ENCODE measurements around the gene STXBP2. TPM values are rescaled to one million over a fixed set of nuclear protein-coding genes. Genes with fewer than 3 reads are reported as not detected.

STXBP2 gene
- total RNA-seq, 2 donors from 2014 or later = 83.1 to 128 TPM

DNA sequence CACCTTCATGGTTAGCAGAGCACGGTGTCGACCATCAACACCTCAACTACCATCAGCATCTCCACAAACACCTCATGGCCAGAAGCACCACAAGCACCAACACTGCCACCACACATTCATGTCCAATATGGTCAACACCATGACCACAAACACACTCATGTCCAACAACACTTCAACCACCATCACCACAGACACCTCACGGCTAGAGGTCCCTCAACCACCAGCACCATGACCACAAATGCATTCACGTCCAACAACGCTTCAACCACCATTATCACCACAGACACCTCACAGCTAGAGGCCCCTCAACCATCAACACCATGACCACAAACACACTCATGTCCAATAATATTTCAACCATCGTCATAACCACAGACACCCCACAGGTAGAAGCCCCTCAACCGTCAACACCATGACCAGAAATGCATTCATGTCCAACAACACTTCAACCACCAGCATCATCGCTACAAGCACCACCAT, 53.9 kb downstream of the STXBP2 start:
- no peak overlapping the region for H3K27ac ChIP-seq
- no peaks in the 10 kb centered on the region for H3K27me3 ChIP-seq (replicated peaks; ENCODE audit: insufficient read depth)
- DNase-seq (ENCODE audit: low spot score) = no peak
- H3K4me3 ChIP-seq = no peak overlapping the region
- 98% methylated on average over 8 of the region's 8 CpGs for WGBS
- no peaks in the 10 kb centered on the region for H3K4me1 ChIP-seq (replicated peaks)
- TF ChIP-seq, protein P1, sequence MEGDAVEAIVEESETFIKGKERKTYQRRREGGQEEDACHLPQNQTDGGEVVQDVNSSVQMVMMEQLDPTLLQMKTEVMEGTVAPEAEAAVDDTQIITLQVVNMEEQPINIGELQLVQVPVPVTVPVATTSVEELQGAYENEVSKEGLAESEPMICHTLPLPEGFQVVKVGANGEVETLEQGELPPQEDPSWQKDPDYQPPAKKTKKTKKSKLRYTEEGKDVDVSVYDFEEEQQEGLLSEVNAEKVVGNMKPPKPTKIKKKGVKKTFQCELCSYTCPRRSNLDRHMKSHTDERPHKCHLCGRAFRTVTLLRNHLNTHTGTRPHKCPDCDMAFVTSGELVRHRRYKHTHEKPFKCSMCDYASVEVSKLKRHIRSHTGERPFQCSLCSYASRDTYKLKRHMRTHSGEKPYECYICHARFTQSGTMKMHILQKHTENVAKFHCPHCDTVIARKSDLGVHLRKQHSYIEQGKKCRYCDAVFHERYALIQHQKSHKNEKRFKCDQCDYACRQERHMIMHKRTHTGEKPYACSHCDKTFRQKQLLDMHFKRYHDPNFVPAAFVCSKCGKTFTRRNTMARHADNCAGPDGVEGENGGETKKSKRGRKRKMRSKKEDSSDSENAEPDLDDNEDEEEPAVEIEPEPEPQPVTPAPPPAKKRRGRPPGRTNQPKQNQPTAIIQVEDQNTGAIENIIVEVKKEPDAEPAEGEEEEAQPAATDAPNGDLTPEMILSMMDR (IDR thresholded peaks at IDR 0.05) = no peak
- no peak for TF ChIP-seq POLR2AphosphoS5 (IDR thresholded peaks at IDR 0.05)
- no peak for TF ChIP-seq POLR2A (IDR thresholded peaks at IDR 0.05)
- no peaks in the 10 kb centered on the region for H3K36me3 ChIP-seq
- intact Hi-C loops (cut with DNase I) = no loop called here
- no peaks in the 10 kb centered on the region for H3K9me3 ChIP-seq

DNA sequence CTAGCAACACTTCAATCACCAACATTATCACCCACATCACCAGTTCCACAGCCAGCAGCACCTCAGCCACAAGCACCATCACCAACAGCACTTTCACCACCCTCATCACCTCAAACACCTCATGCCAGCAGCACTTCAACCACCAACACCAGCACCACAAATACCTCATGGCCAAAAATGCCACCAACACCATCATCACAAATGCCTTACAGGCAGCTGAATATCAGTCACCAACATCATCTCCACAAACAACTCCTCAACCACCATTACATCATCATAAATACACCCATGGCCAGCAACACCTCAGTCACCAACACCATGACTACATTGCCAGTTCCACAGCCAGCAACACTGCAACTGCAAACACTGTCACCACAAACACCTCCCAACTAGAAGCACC, 54.6 kb downstream of the STXBP2 start:
- Histone ChIP-seq H3K36me3 (no peaks in the 10 kb centered on the region), H3K27ac (no peak overlapping the region), H3K9me3 (no peaks in the 10 kb centered on the region), H3K4me3 (no peak overlapping the region), H3K4me1 (replicated peaks) (no peaks in the 10 kb centered on the region), H3K27me3 (replicated peaks; ENCODE audit: insufficient read depth) (no peaks in the 10 kb centered on the region)
- intact Hi-C loops (cut with DNase I) = no loop called here
- TF ChIP-seq, protein P1 (IDR thresholded peaks at IDR 0.05) = no peak
- TF ChIP-seq POLR2AphosphoS5 (IDR thresholded peaks at IDR 0.05) (no peak), POLR2A (IDR thresholded peaks at IDR 0.05) (no peak)
- DNase-seq (ENCODE audit: low spot score) = no peak

DNA sequence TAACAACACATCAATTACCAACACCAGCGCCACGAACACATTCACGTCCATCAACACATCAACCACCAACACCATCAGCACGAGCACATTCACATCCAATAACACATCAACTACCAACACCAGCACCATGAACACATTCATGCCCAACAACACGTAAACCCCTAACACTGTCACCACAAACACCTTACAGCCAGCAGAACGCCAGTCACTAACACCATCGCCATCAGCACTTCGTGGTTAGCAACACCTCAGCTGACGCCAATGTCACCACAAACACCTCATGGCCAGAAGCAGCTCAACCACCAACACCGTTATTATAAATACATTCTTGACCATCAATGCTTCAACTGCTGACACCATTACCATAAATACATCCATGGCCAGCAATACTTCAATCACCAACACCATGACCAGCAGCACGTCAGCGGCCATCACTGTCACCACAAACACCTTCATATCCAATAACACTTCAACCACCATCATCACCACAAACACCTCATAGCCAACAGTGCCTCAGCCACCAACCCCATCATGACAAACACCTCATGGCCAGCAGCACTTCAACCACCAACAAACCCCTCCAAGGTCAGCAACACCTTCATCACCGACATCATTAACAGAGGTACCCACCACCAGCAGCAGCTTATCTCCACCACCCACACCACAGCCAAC, 55.6 kb downstream of the STXBP2 start:
- Histone ChIP-seq H3K4me3 (no peak overlapping the region), H3K36me3 (no peaks in the 10 kb centered on the region), H3K9me3 (no peaks in the 10 kb centered on the region), H3K27me3 (replicated peaks; ENCODE audit: insufficient read depth) (peaks cover 5% of the 10 kb centered on the region), H3K27ac (no peak overlapping the region), H3K4me1 (replicated peaks) (no peaks in the 10 kb centered on the region)
- intact Hi-C loops (cut with DNase I) = no loop called here
- DNase-seq (ENCODE audit: low spot score) = no peak
- TF ChIP-seq, protein P1 (IDR thresholded peaks at IDR 0.05) = no peak
- TF ChIP-seq POLR2AphosphoS5 (IDR thresholded peaks at IDR 0.05) (no peak), POLR2A (IDR thresholded peaks at IDR 0.05) (no peak)
- 89% methylated on average over 13 of the region's 13 CpGs for WGBS

DNA sequence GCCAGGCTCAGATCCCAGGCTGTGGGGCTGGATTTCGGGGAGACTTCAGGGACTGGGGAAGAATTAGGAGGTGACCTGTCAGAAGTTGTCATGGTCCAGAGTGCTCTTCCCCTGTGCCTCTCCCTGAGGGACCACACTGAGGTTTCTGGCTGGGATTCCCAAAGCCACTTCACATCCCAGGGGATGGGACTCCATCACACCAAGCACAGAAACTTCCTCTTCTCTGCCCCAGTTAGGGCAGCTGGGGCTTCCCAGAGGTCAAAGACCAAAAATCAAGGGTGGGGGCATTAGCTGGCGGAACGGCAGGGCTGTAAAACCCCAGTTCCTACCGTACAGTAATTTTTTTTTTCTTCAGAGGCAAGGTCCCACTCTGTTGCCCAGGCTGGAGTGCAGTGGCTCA, 57.6 kb downstream of the STXBP2 start:
- Histone ChIP-seq H3K4me3 (no peak overlapping the region), H3K27me3 (replicated peaks; ENCODE audit: insufficient read depth) (peaks cover 14% of the 10 kb centered on the region), H3K4me1 (replicated peaks) (no peaks in the 10 kb centered on the region), H3K27ac (no peak overlapping the region), H3K36me3 (no peaks in the 10 kb centered on the region), H3K9me3 (no peaks in the 10 kb centered on the region)
- DNase-seq (ENCODE audit: low spot score) = no peak
- TF ChIP-seq POLR2AphosphoS5 (IDR thresholded peaks at IDR 0.05) (no peak), POLR2A (IDR thresholded peaks at IDR 0.05) (no peak)
- TF ChIP-seq, protein P1 (IDR thresholded peaks at IDR 0.05) = no peak
- intact Hi-C loops (cut with DNase I) = no loop called here
- WGBS = 57% methylated on average over 4 of the region's 4 CpGs

Small RNA genes lying within 50 kb of the gene (microRNA-seq; reads per million reads assigned to microRNA genes)
- gene MIR6792 = not detected

Small RNA genes lying within 50 kb of the gene (small RNA-seq; reads per million reads assigned to genes)
- gene MIR6792 = 0 reads per million in 2 donors

Other genes with a start within 250 kb of the STXBP2 start
- 10 to 100 TPM; 13.1 to 17.4 TPM for gene PEX11G, start 148.1 kb upstream of the STXBP2 start, total RNA-seq
- gene ZNF358, start 121.0 kb upstream of the STXBP2 start, total RNA-seq = 100 to 1,000 TPM; 104 to 116 TPM
- gene MCOLN1, start 114.5 kb upstream of the STXBP2 start, total RNA-seq = 10 to 100 TPM; 13.4 to 24.8 TPM
- gene PNPLA6, start 101.4 kb upstream of the STXBP2 start, total RNA-seq = 10 to 100 TPM; 74.6 to 75.2 TPM
- 10 to 100 TPM; 40.4 to 90.9 TPM for gene CAMSAP3, start 41.2 kb upstream of the STXBP2 start, total RNA-seq
- gene XAB2, start 7.6 kb upstream of the STXBP2 start, total RNA-seq = 100 to 1,000 TPM in 1 of 2 donors, 10 to 100 TPM in 1; 53.6 to 115 TPM
- gene PET100, start 7.3 kb upstream of the STXBP2 start, total RNA-seq = 10 to 100 TPM in 1 of 2 donors, 1 to 10 TPM in 1; 7.7 to 60.4 TPM
- 10 to 100 TPM in 1 of 2 donors, 1 to 10 TPM in 1; 1.8 to 10.2 TPM for gene PCP2, start 3.4 kb upstream of the STXBP2 start, total RNA-seq
- not detected for gene RETN, start 31.9 kb downstream of the STXBP2 start, total RNA-seq
- gene MCEMP1, start 40.0 kb downstream of the STXBP2 start, total RNA-seq = under 1 TPM in 1 of 2 donors, not detected in 1; 0.28 TPM
- gene TRAPPC5, start 43.7 kb downstream of the STXBP2 start, total RNA-seq = 100 to 1,000 TPM; 105 to 150 TPM
- 1 to 10 TPM in 1 of 2 donors, not detected in 1; 1.5 TPM for gene FCER2, start 65.0 kb downstream of the STXBP2 start, total RNA-seq
- under 1 TPM in 1 of 2 donors, not detected in 1; 0.57 TPM for gene CLEC4G, start 95.0 kb downstream of the STXBP2 start, total RNA-seq
- 1 to 10 TPM in 1 of 2 donors, under 1 TPM in 1; 0.97 to 1.2 TPM for gene CD209, start 110.4 kb downstream of the STXBP2 start, total RNA-seq
- 10 to 100 TPM in 1 of 2 donors, not detected in 1; 11.0 TPM for gene CLEC4M, start 126.1 kb downstream of the STXBP2 start, total RNA-seq
- 10 to 100 TPM; 24.0 to 25.7 TPM for gene EVI5L, start 193.1 kb downstream of the STXBP2 start, total RNA-seq
- gene PRR36, start 237.3 kb downstream of the STXBP2 start, total RNA-seq = 1 to 10 TPM; 2.2 to 4.2 TPM

Data from prostate gland (tissue), 2 donors.